Measurements from ENCODE around the gene EDIL3. TPM values are rescaled to one million over a fixed set of nuclear protein-coding genes. Genes with fewer than 3 reads are reported as not detected.

Gene EDIL3
- total RNA-seq, 2 experiments from 2014 or later: not detected

DNA sequence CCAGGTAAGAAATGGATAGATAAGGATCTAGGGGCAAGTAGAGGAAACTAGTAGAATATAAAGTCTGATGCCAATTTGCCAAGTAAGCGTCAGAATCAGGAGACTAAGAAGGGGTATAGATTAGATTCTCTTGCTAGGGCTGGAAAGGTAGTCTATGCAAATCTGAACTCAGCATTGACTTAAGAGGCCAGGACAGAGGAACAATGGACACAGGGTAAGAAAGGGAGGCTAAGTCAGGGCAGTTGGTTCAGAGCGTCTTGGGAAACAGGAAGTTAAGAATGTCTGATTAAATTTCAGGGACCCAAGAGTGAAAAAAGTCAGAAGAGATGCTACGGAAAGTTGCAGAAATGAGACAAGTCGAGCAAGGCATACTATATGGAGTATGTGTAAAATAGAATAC lies 400.8 kb downstream of the EDIL3 start:
- no peak overlapping the region for H3K27ac Mint-ChIP-seq
- no peaks in the 10 kb centered on the region for H3K36me3 Mint-ChIP-seq
- ATAC-seq (no peak), DNase-seq (no peak)
- no peaks in the 10 kb centered on the region for H3K27me3 Mint-ChIP-seq
- no peaks in the 10 kb centered on the region for H3K4me1 Mint-ChIP-seq
- CTCF ChIA-PET: no interaction called here
- H3K4me3 Mint-ChIP-seq: no peak overlapping the region
- no peaks in the 10 kb centered on the region for H3K9me3 Mint-ChIP-seq (ENCODE audit: low read depth)

DNA sequence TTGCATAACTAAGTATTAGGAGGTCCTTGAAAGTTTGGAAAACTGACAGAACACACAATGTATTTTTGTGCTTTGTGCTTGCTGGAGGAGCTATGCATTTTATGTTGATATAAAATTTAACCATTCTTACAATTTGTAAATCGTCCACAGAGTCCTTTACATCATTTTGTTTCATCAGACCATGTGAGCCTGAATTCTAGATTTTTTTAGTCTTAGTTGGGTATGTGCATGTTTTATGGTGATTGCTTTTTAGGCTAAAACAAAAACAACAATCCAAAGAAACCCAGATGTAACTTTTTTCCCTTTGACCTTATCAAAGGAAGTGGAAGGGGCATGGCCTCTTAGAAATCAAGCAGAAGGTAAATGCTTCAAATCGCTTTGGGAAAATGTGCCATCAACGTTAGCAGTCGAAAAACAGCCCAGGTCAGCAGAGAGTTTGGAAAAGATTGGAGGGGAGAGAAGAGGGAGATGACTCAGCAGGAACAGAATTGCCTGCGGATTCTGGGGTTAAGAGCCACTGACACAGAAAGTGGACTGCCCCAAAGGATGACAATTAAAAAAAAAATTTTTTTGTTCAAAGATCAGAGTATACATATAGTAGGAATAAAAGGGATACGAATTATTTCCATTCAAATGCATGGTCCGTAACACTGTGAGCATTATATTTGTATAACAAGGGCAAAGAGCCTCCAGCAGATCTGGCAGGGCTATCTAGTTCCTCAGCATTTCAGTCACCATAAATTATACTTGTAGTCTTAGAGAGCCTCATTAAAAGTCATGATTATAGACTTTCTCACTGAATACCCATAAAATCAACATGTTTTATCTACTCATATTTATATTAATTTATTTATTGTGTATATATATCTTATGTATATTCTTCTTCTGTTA lies 410.5 kb downstream of the EDIL3 start:
- CTCF ChIA-PET: no interaction called here
- no peaks in the 10 kb centered on the region for H3K4me1 Mint-ChIP-seq
- no peaks in the 10 kb centered on the region for H3K27me3 Mint-ChIP-seq
- no peaks in the 10 kb centered on the region for H3K36me3 Mint-ChIP-seq
- H3K9me3 Mint-ChIP-seq (ENCODE audit: low read depth): no peaks in the 10 kb centered on the region
- DNase-seq: no peak
- ATAC-seq: no peak
- no peak overlapping the region for H3K4me3 Mint-ChIP-seq
- H3K27ac Mint-ChIP-seq: no peak overlapping the region

DNA sequence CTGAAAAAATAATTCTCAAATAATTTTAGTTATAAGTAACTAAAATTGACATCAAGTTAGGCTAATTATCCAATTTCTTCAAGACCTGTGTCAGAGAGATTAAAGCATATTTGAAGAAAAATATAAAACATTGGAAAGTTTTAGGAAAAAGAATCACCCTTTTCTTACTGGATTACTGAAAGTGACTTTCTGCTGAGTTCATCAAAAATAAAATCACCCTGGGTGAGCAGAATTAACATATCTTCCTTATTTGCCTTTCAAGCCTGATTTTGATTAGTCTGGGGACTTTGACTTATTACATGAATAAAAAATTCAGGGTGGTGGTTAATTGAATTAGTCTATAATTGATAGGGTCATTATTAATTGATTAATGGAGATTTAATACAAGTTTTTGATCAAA lies 411.8 kb downstream of the EDIL3 start:
- H3K36me3 Mint-ChIP-seq: no peaks in the 10 kb centered on the region
- no peak overlapping the region for H3K4me3 Mint-ChIP-seq
- no peak for ATAC-seq
- no peak for DNase-seq
- no peak overlapping the region for H3K27ac Mint-ChIP-seq
- CTCF ChIA-PET: no interaction called here
- H3K9me3 Mint-ChIP-seq (ENCODE audit: low read depth): no peaks in the 10 kb centered on the region
- H3K27me3 Mint-ChIP-seq: no peaks in the 10 kb centered on the region
- H3K4me1 Mint-ChIP-seq: no peaks in the 10 kb centered on the region

DNA sequence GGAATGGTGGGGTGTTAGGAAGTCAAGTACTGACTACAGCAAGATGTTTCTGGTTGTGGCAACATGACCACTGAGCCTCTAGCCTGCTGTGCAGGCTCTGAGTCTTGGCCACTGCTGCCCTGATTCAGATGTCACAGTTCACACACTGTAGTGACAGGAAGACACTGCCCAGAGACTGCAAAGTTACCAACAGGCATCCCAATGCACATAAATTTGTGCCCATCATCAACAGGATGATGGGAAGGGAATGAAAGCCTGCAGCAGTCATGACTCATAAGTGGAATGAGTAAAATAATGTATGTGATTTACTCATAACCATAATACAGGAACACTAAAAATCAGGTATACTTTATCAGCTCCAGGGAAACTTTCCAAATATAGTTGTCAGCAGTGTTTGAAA lies 412.4 kb downstream of the EDIL3 start:
- no peaks in the 10 kb centered on the region for H3K4me1 Mint-ChIP-seq
- no peak overlapping the region for H3K4me3 Mint-ChIP-seq
- ATAC-seq (no peak), DNase-seq (no peak)
- no peaks in the 10 kb centered on the region for H3K36me3 Mint-ChIP-seq
- no peak overlapping the region for H3K27ac Mint-ChIP-seq
- no peaks in the 10 kb centered on the region for H3K27me3 Mint-ChIP-seq
- no peaks in the 10 kb centered on the region for H3K9me3 Mint-ChIP-seq (ENCODE audit: low read depth)
- CTCF ChIA-PET: no interaction called here

DNA sequence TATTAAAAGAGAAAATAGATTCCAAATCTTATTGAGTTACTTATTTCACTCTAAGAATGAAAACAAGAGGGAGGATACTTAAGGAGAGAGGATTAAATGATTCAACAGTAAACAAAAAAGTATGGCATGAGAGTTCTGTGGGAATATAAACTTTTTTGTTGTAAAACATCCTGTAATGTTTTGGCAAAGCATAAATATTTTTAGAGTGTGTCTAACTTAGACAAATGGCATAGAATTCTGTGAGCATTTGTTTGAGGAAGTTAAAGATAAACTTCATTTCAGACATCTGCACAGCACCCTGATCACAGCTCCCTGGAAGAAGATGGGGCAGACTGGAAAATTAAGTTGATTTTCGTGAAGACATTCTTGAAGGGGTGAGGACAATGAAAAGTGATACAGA lies 417.3 kb downstream of the EDIL3 start:
- Mint-ChIP-seq H3K36me3 (no peaks in the 10 kb centered on the region), H3K4me1 (peaks cover 2% of the 10 kb centered on the region), H3K27ac (no peak overlapping the region), H3K9me3 (ENCODE audit: low read depth) (peaks cover 2% of the 10 kb centered on the region), H3K4me3 (no peak overlapping the region), H3K27me3 (no peaks in the 10 kb centered on the region)
- CTCF ChIA-PET: no interaction called here
- ATAC-seq (no peak), DNase-seq (no peak)

DNA sequence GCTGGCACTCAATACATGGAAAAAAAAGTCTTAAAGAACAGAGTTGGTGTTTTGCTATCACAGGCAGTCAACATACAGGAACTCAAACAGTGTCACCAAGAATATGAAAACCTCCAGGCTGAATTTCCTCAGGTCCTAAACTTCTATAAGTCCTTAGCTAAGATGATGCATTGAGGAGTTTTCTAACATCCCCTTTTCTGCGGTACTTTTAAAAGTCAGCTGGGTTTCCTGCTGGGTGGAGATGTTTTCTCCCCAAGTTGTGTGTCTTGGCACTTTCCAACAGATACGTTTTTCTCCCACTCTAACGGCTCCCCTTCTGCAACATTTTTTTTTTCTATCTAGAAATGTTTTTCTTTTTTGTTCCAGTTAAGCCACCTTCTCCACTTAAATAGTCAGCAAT lies 419.2 kb downstream of the EDIL3 start:
- Mint-ChIP-seq H3K4me1 (peaks cover 2% of the 10 kb centered on the region), H3K4me3 (no peak overlapping the region), H3K36me3 (no peaks in the 10 kb centered on the region), H3K9me3 (ENCODE audit: low read depth) (peaks cover 2% of the 10 kb centered on the region), H3K27ac (no peak overlapping the region), H3K27me3 (no peaks in the 10 kb centered on the region)
- no peak for DNase-seq
- no peak for ATAC-seq
- CTCF ChIA-PET: no interaction called here

DNA sequence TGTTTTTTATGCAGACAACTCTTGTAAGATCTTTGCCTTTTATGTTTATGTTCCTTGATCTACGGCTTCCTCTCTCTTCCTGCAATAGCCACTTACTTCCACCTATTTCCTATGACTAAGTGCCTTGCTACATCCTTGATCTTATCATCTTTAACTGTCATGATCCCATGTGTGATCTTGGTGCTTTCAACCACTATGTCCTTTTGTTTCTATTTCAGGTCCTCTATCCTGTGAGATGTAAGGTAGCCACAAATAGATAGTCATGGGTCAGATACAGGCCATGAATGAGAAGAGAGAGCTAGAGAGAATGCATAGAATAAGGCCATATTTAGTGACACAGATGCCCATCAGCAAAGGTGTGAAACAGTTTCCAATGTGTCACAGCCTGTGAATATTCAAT lies 420.4 kb downstream of the EDIL3 start:
- ATAC-seq (no peak), DNase-seq (no peak)
- Mint-ChIP-seq H3K27ac (no peak overlapping the region), H3K36me3 (no peaks in the 10 kb centered on the region), H3K4me3 (no peak overlapping the region), H3K4me1 (peaks cover 2% of the 10 kb centered on the region), H3K9me3 (ENCODE audit: low read depth) (peaks cover 2% of the 10 kb centered on the region), H3K27me3 (no peaks in the 10 kb centered on the region)
- CTCF ChIA-PET: no interaction called here

DNA sequence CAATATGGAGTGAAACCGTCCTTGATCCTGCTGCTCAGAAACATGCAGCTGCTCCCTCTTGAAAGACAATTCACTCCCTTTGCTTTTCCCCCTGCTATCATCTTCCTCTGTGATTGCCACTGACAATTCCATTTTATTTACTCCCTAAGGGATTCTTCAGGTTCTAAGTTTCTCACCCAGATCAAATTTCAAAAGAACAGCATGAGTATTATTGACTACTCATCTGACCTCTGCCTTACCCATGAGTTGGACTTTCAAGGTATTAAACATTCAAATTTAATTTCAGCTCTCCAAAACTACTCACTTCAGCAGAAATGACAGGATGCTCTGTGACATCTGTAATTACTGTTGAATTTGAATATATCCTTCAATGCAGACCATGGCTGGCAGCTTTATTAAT lies 427.5 kb downstream of the EDIL3 start:
- H3K9me3 Mint-ChIP-seq (ENCODE audit: low read depth): no peaks in the 10 kb centered on the region
- no peak overlapping the region for H3K27ac Mint-ChIP-seq
- H3K36me3 Mint-ChIP-seq: no peaks in the 10 kb centered on the region
- no peaks in the 10 kb centered on the region for H3K4me1 Mint-ChIP-seq
- ATAC-seq (no peak), DNase-seq (no peak)
- no peak overlapping the region for H3K4me3 Mint-ChIP-seq
- H3K27me3 Mint-ChIP-seq: no peaks in the 10 kb centered on the region
- CTCF ChIA-PET: no interaction called here

DNA sequence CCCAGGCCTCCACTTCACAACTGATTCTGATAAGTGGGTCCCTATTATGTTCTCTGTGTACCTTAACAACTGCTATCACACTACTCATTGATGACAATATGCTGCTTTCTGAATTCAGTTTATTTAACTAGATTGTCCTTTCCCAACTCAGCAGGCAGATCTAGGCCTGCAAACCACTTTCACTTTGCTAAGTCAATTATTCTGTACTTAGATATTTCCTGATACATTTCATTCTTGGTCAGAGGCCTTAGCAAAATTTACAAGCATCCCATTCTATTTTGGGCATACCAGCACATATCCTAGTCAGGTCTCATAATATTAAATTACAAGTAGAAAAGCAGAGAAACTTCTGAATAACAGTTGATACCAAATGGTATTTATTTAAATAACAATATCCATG lies 428.3 kb downstream of the EDIL3 start:
- CTCF ChIA-PET: no interaction called here
- ATAC-seq: no peak
- H3K27me3 Mint-ChIP-seq: no peaks in the 10 kb centered on the region
- H3K36me3 Mint-ChIP-seq: no peaks in the 10 kb centered on the region
- H3K4me3 Mint-ChIP-seq: no peak overlapping the region
- no peaks in the 10 kb centered on the region for H3K9me3 Mint-ChIP-seq (ENCODE audit: low read depth)
- H3K4me1 Mint-ChIP-seq: no peaks in the 10 kb centered on the region
- no peak for DNase-seq
- no peak overlapping the region for H3K27ac Mint-ChIP-seq

DNA sequence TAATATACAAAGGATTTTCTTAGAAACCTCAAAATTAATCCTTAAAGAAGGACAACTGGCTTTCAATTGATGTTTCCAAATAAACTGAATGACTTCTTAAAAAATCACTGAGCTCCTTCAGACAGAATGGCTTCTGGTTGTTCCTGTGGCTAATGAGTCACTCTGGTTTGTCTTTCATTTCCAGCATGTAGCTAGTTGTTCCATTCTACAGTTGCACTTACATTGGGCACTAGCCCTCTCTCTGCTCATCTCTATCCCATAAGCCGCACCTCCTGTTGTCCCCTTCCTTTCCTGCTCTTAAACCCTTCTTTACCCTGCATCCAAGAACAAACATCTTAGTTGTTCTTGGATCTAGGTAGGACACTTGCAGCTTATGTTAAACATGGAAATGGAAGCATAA lies 428.8 kb downstream of the EDIL3 start:
- no peak for ATAC-seq
- Mint-ChIP-seq H3K4me3 (no peak overlapping the region), H3K4me1 (no peaks in the 10 kb centered on the region), H3K27ac (no peak overlapping the region), H3K9me3 (ENCODE audit: low read depth) (no peaks in the 10 kb centered on the region), H3K27me3 (no peaks in the 10 kb centered on the region), H3K36me3 (no peaks in the 10 kb centered on the region)
- no peak for DNase-seq
- CTCF ChIA-PET: no interaction called here

DNA sequence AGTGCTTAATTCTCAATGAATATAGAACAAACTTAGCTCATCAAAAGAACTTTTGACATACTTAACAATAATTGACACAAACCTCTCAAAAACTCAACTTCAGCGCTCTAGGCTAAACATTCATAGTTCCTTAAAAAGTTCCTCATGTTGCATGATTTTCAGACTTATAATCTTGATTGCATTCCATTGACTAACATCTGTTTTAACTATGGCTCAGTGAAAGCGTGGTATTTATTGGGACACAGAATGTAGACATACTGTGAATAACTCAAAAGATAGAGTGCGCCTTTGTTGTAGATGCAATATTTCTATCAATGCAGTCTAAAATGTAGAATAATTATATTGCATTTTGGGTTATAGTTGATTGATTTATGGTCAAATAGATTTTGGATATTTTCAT lies 436.9 kb downstream of the EDIL3 start:
- ATAC-seq: no peak
- DNase-seq: no peak
- Mint-ChIP-seq H3K36me3 (no peaks in the 10 kb centered on the region), H3K27ac (no peak overlapping the region), H3K4me3 (no peak overlapping the region), H3K4me1 (no peaks in the 10 kb centered on the region), H3K9me3 (ENCODE audit: low read depth) (no peaks in the 10 kb centered on the region), H3K27me3 (no peaks in the 10 kb centered on the region)
- CTCF ChIA-PET: no interaction called here

DNA sequence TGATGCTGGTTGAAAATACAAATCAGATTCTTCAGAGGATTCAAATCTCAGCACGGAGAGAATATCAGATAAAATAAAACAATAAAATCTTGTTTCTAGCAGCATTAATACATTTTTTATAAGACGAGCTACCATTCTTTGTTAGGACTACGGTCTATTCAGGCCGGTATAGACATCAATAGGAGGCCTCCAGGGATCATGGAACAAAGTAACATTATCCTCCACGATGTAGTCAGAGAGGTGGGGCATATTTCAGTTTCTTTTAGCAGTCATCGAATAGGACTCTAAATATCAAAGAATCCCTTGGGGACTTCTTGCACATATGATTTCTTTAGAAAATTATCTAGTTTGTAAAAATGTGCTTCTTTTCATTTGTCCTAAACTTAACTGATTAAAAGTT lies 438.2 kb downstream of the EDIL3 start:
- CTCF ChIA-PET: no interaction called here
- no peak overlapping the region for H3K27ac Mint-ChIP-seq
- DNase-seq (no peak), ATAC-seq (no peak)
- no peak overlapping the region for H3K4me3 Mint-ChIP-seq
- H3K9me3 Mint-ChIP-seq (ENCODE audit: low read depth): no peaks in the 10 kb centered on the region
- no peaks in the 10 kb centered on the region for H3K36me3 Mint-ChIP-seq
- no peaks in the 10 kb centered on the region for H3K27me3 Mint-ChIP-seq
- H3K4me1 Mint-ChIP-seq: no peaks in the 10 kb centered on the region

DNA sequence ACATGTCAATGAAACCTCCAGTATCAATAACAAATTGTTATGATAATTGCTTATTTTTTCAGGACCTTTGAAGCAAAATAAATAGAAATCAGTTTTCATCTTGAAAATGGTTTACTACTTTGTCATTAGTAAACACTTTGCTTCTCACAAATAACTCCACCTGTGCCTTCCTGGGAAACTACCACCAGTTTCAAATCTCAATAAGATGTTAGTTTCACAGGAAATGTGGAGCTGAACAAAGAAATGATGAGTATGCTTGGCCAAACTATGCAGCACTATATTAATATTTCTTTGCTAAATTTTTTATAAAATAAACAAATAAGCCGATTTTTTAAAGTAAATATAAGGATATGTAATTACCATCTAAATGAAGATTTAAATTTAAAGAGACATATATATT lies 442.5 kb downstream of the EDIL3 start:
- H3K9me3 Mint-ChIP-seq (ENCODE audit: low read depth): no peaks in the 10 kb centered on the region
- no peaks in the 10 kb centered on the region for H3K27me3 Mint-ChIP-seq
- no peaks in the 10 kb centered on the region for H3K36me3 Mint-ChIP-seq
- H3K4me3 Mint-ChIP-seq: no peak overlapping the region
- H3K27ac Mint-ChIP-seq: no peak overlapping the region
- ATAC-seq: no peak
- no peaks in the 10 kb centered on the region for H3K4me1 Mint-ChIP-seq
- no peak for DNase-seq
- CTCF ChIA-PET: no interaction called here

DNA sequence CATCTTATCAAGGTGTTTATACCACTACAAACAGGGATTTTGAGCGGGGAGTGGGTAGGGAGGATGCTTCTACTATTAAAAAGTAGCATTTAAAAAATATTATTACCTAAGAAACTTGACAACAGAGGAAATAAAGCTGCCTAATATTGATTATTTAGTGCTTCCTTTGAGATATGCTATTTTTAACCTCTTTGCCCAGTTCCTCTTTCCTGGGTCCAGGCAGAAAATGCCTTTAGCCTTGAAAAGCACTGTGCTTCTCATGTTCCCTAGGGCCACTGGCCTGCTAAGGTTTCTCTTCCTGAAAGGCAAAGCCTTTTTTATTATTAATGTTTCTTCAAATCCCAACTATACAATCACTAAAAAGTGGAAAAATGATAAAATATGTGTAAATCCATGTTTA lies 446.8 kb downstream of the EDIL3 start:
- DNase-seq (no peak), ATAC-seq (no peak)
- Mint-ChIP-seq H3K36me3 (no peaks in the 10 kb centered on the region), H3K9me3 (ENCODE audit: low read depth) (no peaks in the 10 kb centered on the region), H3K4me3 (no peak overlapping the region), H3K4me1 (no peaks in the 10 kb centered on the region), H3K27me3 (no peaks in the 10 kb centered on the region), H3K27ac (no peak overlapping the region)
- CTCF ChIA-PET: no interaction called here

DNA sequence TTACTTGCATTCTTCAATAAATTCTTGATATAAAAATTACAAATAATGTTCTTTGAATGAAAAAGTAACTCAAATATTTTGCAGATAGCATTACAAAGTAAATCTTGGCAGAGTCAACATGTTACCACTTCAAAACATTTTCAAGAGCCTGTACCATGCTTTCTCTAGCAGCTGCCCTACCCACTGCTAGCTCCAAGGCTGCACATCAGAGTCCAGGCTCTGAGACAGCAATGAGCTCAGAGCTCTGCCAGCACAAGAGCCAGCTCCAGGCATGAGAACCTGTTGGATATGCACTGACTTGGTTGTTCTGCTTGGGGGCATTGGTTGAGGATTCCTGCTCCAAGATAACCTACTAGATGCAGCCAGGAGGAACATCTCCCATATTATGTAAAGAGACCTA lies 452.7 kb downstream of the EDIL3 start:
- Mint-ChIP-seq H3K4me1 (no peaks in the 10 kb centered on the region), H3K36me3 (no peaks in the 10 kb centered on the region), H3K27ac (no peak overlapping the region), H3K4me3 (no peak overlapping the region), H3K27me3 (no peaks in the 10 kb centered on the region), H3K9me3 (ENCODE audit: low read depth) (peaks cover 3% of the 10 kb centered on the region)
- CTCF ChIA-PET: interaction anchor here (0.5 kb wide), 1 partner anchor 936 kb away, joined by 3 read pairs; no protein-coding TSS in a partner anchor
- no peak for DNase-seq
- ATAC-seq: no peak
